A673 (cell line): ENCODE measurements around the gene FAM170B. TPM values are rescaled to one million over a fixed set of nuclear protein-coding genes. Genes with fewer than 3 reads are reported as not detected.

ENCODE experiments used
- BruUV-seq: library from RNA; stranded (reverse); fragments of 400-500 nt; replicated peaks from 2 replicates; lab custom pipeline; 2021; lab: Mats Ljungman, UMichigan
- CTCF ChIA-PET: fragments of 300-600 bp; sonication (Branson Sonifier 250); formaldehyde crosslinking; loops from one replicate; lab custom pipeline; 2022; ENCODE audit warnings: antibody characterized with exemption; lab: Charles Lee
- POLR2A ChIA-PET: fragments of 300-600 bp; sonication (Branson Sonifier 250); formaldehyde crosslinking; loops from one replicate; lab custom pipeline; 2022; ENCODE audit warnings: antibody characterized with exemption; ENCODE audit not compliant: low non-redundant PET; lab: Charles Lee
- DNase-seq: peaks from one replicate; pipeline ENCODE4 v3.0.0-alpha.2; 2015; ENCODE audit warnings: low spot score
- H3K27ac ChIP-seq: fragments of 200-600 bp; sonication (generic); 2 replicates; pipeline ENCODE4 v1.5.1; 2016; ENCODE audit warnings: mixed run types, low read depth, mild to moderate bottlenecking, mixed read lengths, antibody characterized with exemption, low read length; ENCODE audit not compliant: poor library complexity, severe bottlenecking
- H3K27me3 ChIP-seq: fragments of 200-600 bp; sonication (generic); replicated peaks from 2 replicates; pipeline ENCODE4 v1.6.1; 2017; ENCODE audit warnings: mixed run types, low read depth, mild to moderate bottlenecking, mixed read lengths, antibody characterized with exemption, low read length; ENCODE audit not compliant: insufficient read depth, poor library complexity
- H3K36me3 ChIP-seq: fragments of 200-600 bp; sonication (generic); 2 replicates; pipeline ENCODE4 v1.6.1; 2016; ENCODE audit warnings: mixed run types, mild to moderate bottlenecking, mixed read lengths, antibody characterized with exemption, low read length; ENCODE audit not compliant: insufficient read depth, poor library complexity, severe bottlenecking
- H3K4me1 ChIP-seq: fragments of 200-600 bp; sonication (generic); 2 replicates; pipeline ENCODE4 v1.6.1; 2017; ENCODE audit warnings: mixed run types, mild to moderate bottlenecking, mixed read lengths, antibody characterized with exemption, low read length; ENCODE audit not compliant: insufficient read depth, poor library complexity, severe bottlenecking
- H3K4me3 ChIP-seq: fragments of 200-600 bp; sonication (generic); 2 replicates; pipeline ENCODE4 v1.5.1; 2016; ENCODE audit warnings: low read depth, mixed run types, mild to moderate bottlenecking, mixed read lengths, low read length; ENCODE audit not compliant: poor library complexity, severe bottlenecking
- H3K9me3 ChIP-seq: fragments of 200-600 bp; sonication (generic); 2 replicates; pipeline ENCODE4 v1.6.1; 2016; ENCODE audit warnings: mixed run types, low read depth, mild to moderate bottlenecking, mixed read lengths, antibody characterized with exemption, low read length; ENCODE audit not compliant: poor library complexity, severe bottlenecking
- EZH2 ChIP-seq: fragments of 200-600 bp; sonication (generic); IDR thresholded peaks from 2 replicates; pipeline ENCODE4 v1.6.1; 2017; ENCODE audit warnings: borderline replicate concordance, low read depth, mild to moderate bottlenecking, mixed read lengths, antibody characterized with exemption, low read length; ENCODE audit not compliant: poor library complexity, severe bottlenecking
- intact Hi-C: fragments of 100-400 bp; cut with micrococcal nuclease; formaldehyde crosslinking; loops from one replicate; pipeline ENCODE4 v1.10.0; 2022; ENCODE audit not compliant: unreplicated experiment
- total RNA-seq: library from RNA; stranded (reverse); gene quantifications from 2 replicates; pipeline ENCODE4 v1.2.3, GENCODE V29; 2021
- TF ChIP-seq, protein P1 (sequence below): fragments of 300-800, 200-600 bp; sonication (generic); conservative IDR thresholded peaks from 2 replicates; pipeline ENCODE4 v1.5.1; 2017; ENCODE audit warnings: low read depth, mild to moderate bottlenecking, antibody characterized with exemption, low read length, moderate library complexity, mixed read lengths

The FAM170B gene
- total RNA-seq, 1 experiment from 2014 or later: not detected

DNA sequence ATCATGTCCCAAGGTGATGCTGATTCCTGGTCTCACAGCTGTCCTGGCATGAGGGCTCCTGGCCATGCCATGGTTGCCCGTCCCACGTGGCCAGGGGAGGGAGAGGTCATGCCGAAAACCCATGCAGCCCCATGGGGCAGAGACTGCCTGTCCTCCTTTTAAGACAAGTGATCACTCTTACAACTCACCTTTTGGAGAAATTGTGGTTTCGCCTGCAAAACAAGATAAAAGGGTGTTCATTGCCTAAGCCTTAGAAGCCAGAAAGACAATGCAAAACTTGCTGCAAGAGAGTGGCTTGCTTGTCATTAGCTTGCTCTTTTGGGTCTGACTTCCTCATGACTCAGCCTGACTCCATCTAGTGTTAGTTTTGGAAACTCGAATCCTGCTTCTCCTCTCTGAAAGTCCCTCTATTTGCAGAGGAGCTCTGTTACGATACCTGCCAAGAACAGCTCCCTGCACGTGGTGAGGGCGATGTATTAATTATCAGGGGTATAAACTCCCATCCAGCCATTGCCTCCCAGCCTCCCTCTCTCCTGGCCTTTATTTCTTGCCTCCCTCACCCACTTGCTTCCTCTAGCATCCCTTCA, 27.7 kb upstream of the FAM170B start:
- no peaks in the 10 kb centered on the region for H3K4me1 ChIP-seq
- TF ChIP-seq, protein P1, sequence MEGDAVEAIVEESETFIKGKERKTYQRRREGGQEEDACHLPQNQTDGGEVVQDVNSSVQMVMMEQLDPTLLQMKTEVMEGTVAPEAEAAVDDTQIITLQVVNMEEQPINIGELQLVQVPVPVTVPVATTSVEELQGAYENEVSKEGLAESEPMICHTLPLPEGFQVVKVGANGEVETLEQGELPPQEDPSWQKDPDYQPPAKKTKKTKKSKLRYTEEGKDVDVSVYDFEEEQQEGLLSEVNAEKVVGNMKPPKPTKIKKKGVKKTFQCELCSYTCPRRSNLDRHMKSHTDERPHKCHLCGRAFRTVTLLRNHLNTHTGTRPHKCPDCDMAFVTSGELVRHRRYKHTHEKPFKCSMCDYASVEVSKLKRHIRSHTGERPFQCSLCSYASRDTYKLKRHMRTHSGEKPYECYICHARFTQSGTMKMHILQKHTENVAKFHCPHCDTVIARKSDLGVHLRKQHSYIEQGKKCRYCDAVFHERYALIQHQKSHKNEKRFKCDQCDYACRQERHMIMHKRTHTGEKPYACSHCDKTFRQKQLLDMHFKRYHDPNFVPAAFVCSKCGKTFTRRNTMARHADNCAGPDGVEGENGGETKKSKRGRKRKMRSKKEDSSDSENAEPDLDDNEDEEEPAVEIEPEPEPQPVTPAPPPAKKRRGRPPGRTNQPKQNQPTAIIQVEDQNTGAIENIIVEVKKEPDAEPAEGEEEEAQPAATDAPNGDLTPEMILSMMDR: 0 out of 2 replicates have a peak, but pooled peaks have one; percentile 18
- TF ChIP-seq EZH2: no peak
- H3K9me3 ChIP-seq: no peaks in the 10 kb centered on the region
- ChIA-PET CTCF (interaction anchor here (1.9 kb wide), 1 partner anchor 503 kb away, joined by 9 read pairs; no protein-coding TSS in a partner anchor), POLR2A (no interaction called here)
- no peaks in the 10 kb centered on the region for H3K36me3 ChIP-seq
- no TSS peak for BruUV-seq
- no peak overlapping the region for H3K4me3 ChIP-seq
- H3K27me3 ChIP-seq: peaks cover 31% of the 10 kb centered on the region
- no peak overlapping the region for H3K27ac ChIP-seq
- DNase-seq: peak; percentile 12
- intact Hi-C loops: loop anchor here (10.0 kb wide), 3 partner anchors 177 to 797 kb away; no protein-coding TSS in a partner anchor

DNA sequence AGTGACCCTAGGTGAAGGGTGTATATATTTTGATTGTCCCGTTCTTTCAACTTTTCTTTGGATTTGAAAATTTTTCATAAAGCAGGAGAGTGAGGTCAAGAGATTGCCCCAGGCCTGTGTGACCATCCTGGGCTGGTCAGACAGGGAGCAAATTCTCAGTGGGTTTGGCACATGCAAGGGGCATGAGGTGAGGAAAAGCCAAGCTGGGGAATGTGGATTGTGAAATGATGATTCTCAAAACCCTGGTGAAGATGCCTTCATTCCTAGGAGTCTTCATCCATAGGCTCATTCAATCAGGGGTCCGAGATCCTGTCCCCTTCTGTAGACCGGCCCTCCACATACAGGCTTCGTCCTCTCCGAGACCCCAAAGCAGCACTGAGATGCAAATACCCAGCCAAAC, 27.0 kb upstream of the FAM170B start:
- H3K4me1 ChIP-seq: no peaks in the 10 kb centered on the region
- H3K27me3 ChIP-seq: peaks cover 35% of the 10 kb centered on the region
- intact Hi-C loops: loop anchor here (10.0 kb wide), 3 partner anchors 176 to 796 kb away; no protein-coding TSS in a partner anchor
- ChIA-PET CTCF (no interaction called here), POLR2A (no interaction called here)
- BruUV-seq: no TSS peak
- TF ChIP-seq, protein P1: no peak
- TF ChIP-seq EZH2: no peak
- H3K9me3 ChIP-seq: no peaks in the 10 kb centered on the region
- no peak overlapping the region for H3K4me3 ChIP-seq
- no peaks in the 10 kb centered on the region for H3K36me3 ChIP-seq
- no peak overlapping the region for H3K27ac ChIP-seq
- no peak for DNase-seq

GRCh38 chr10:49160110-49160509, 26.3 kb upstream of the FAM170B start:
- ChIA-PET POLR2A (no interaction called here), CTCF (no interaction called here)
- TF ChIP-seq, protein P1: no peak
- H3K27ac ChIP-seq: no peak overlapping the region
- no peaks in the 10 kb centered on the region for H3K36me3 ChIP-seq
- BruUV-seq: no TSS peak
- H3K9me3 ChIP-seq: no peaks in the 10 kb centered on the region
- no peak for DNase-seq
- H3K27me3 ChIP-seq: peaks cover 37% of the 10 kb centered on the region
- intact Hi-C loops: loop anchor here (10.0 kb wide), 3 partner anchors 175 to 795 kb away; no protein-coding TSS in a partner anchor
- no peaks in the 10 kb centered on the region for H3K4me1 ChIP-seq
- H3K4me3 ChIP-seq: no peak overlapping the region
